Esophagus muscularis mucosa (tissue), 4 donors: Measurements from ENCODE around the gene PRTN3.

Source experiments
- EP300 ChIP-seq: sonication (generic); formaldehyde crosslinking; IDR thresholded peaks from one replicate; pipeline ENCODE4 v1.6.1; 2017; ENCODE audit warnings: antibody characterized with exemption
- POLR2A ChIP-seq: fragments of 450-650 bp; IDR thresholded peaks from one replicate; pipeline ENCODE4 v1.6.1; 2017; ENCODE audit warnings: antibody characterized with exemption, moderate library complexity, mild to moderate bottlenecking, low read depth
- POLR2AphosphoS5 ChIP-seq, 2 donors: sonication (generic); formaldehyde crosslinking; IDR thresholded peaks; one replicate each; pipeline ENCODE4 v1.6.1; 2017; ENCODE audit warnings: antibody characterized with exemption in 2 of 2
- TF ChIP-seq, protein P1 (sequence below), 3 experiments: fragments of 200-600 bp in 2 of 3; fragments of 450-650 bp in 1 of 3; sonication (generic) in 2 of 3; IDR thresholded peaks; one replicate each; pipeline ENCODE4 v1.5.1; 2017 to 2019; ENCODE audit warnings: antibody characterized with exemption in 3 of 3, mild to moderate bottlenecking in 2 of 3, moderate library complexity in 1 of 3

DNA sequence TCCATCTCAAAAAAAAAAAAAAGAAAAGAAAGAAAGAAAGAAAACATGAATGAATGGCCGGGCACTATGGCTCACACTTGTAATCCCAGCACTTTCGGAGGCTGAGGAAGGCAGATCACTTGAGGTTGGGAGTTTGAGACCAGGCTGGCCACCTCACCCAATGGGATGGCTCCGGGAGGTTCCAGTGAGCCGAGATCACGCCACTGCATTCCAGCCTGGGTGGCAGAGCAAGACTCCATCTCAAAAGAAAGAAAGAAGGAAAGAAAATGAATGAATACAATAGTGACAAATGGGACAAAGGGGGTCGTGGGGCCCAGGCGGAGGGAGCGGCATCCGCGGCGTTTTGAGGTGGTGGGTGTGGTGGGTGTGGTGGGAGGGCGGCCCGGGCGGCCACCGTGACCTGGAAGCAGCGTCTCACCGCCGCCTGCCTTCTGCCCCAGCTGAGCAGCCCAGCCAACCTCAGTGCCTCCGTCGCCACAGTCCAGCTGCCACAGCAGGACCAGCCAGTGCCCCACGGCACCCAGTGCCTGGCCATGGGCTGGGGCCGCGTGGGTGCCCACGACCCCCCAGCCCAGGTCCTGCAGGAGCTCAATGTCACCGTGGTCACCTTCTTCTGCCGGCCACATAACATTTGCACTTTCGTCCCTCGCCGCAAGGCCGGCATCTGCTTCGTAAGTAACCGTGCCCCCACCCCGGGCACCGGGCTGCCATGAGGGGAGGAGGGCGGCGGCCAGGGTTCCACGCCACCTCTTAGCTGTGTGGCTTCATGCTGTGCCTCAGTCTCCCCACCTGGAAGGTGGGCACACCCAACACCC lies 5.1 kb downstream of the PRTN3 start:
- TF ChIP-seq, protein P1, sequence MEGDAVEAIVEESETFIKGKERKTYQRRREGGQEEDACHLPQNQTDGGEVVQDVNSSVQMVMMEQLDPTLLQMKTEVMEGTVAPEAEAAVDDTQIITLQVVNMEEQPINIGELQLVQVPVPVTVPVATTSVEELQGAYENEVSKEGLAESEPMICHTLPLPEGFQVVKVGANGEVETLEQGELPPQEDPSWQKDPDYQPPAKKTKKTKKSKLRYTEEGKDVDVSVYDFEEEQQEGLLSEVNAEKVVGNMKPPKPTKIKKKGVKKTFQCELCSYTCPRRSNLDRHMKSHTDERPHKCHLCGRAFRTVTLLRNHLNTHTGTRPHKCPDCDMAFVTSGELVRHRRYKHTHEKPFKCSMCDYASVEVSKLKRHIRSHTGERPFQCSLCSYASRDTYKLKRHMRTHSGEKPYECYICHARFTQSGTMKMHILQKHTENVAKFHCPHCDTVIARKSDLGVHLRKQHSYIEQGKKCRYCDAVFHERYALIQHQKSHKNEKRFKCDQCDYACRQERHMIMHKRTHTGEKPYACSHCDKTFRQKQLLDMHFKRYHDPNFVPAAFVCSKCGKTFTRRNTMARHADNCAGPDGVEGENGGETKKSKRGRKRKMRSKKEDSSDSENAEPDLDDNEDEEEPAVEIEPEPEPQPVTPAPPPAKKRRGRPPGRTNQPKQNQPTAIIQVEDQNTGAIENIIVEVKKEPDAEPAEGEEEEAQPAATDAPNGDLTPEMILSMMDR (IDR thresholded peaks at IDR 0.05), result no peak
- TF ChIP-seq POLR2A, result no peak
- TF ChIP-seq POLR2AphosphoS5 (IDR thresholded peaks at IDR 0.05), result no peak
- TF ChIP-seq EP300, result no peak
